DND-41 (cell line): ENCODE measurements around the gene IRF6.

Experiments
- ATAC-seq: fragments of 200-7000 bp; cut with Tn5 transposase; 3 replicates; pipeline ENCODE4 v1.9.1; 2021; ENCODE audit warnings: low read depth; ENCODE audit not compliant: insufficient read depth
- DNase-seq: peaks from one replicate; pipeline ENCODE4 v3.0.0-alpha.2; 2020
- H2AFZ ChIP-seq: 2 replicates; pipeline ENCODE4 v1.6.0; 2012; ENCODE audit warnings: low read depth, low read length
- H3K27ac ChIP-seq: 2 replicates; pipeline ENCODE4 v1.5.1; 2012; ENCODE audit warnings: low read length, inconsistent platforms
- H3K27me3 ChIP-seq: fragments of 200-600 bp; sonication (generic); 2 replicates; pipeline ENCODE4 v1.6.0; 2012; ENCODE audit warnings: low read length, mild to moderate bottlenecking, inconsistent platforms; ENCODE audit not compliant: insufficient read depth, poor library complexity
- H3K36me3 ChIP-seq: 2 replicates; pipeline ENCODE4 v1.5.1; 2012; ENCODE audit warnings: low read length, inconsistent platforms; ENCODE audit not compliant: insufficient read depth
- H3K4me1 ChIP-seq: 2 replicates; pipeline ENCODE4 v1.5.1; 2012; ENCODE audit warnings: mild to moderate bottlenecking, low read length; ENCODE audit not compliant: insufficient read depth
- H3K4me2 ChIP-seq: 2 replicates; pipeline ENCODE4 v1.6.0; 2012; ENCODE audit warnings: mild to moderate bottlenecking, moderate library complexity, low read length, inconsistent platforms; ENCODE audit not compliant: insufficient read depth
- H3K4me3 ChIP-seq, 2 experiments: fragments of 200-600 bp in 1 of 2; shearing (Covaris generic) in 1 of 2; 2 replicates each; pipeline ENCODE4 v1.5.1; 2012 to 2016; ENCODE audit warnings: inconsistent platforms in 2 of 2, low read length in 2 of 2, mild to moderate bottlenecking in 2 of 2, low read depth in 1 of 2, moderate library complexity in 1 of 2
- H3K79me2 ChIP-seq: 2 replicates; pipeline ENCODE4 v1.6.0; 2012; ENCODE audit warnings: low read length, inconsistent platforms; ENCODE audit not compliant: insufficient read depth
- H3K9ac ChIP-seq: 2 replicates; pipeline ENCODE4 v1.6.0; 2012; ENCODE audit warnings: low read depth, mild to moderate bottlenecking, inconsistent platforms, low read length, moderate library complexity
- H3K9me3 ChIP-seq: 2 replicates; pipeline ENCODE4 v1.5.1; 2012; ENCODE audit warnings: low read length, moderate library complexity, mild to moderate bottlenecking, inconsistent platforms; ENCODE audit not compliant: insufficient read depth, severe bottlenecking
- H4K20me1 ChIP-seq: 2 replicates; pipeline ENCODE4 v1.6.0; 2012; ENCODE audit warnings: low read length; ENCODE audit not compliant: insufficient read depth
- CTCF ChIP-seq: IDR thresholded peaks from 2 replicates; pipeline ENCODE4 v1.5.1; 2012; ENCODE audit warnings: borderline replicate concordance, low read length, moderate library complexity, mild to moderate bottlenecking; ENCODE audit not compliant: poor library complexity, severe bottlenecking; ENCODE audit errors: extremely low read depth
- EZH2 ChIP-seq: IDR thresholded peaks from 3 replicates; pipeline ENCODE4 v1.6.1; 2012; ENCODE audit warnings: borderline replicate concordance, low read depth, mild to moderate bottlenecking, moderate library complexity, low read length, inconsistent platforms; ENCODE audit not compliant: severe bottlenecking

Gene IRF6

GRCh38 chr1:209751627-209752231 is 54.2 kb downstream of the IRF6 start:
- H2AFZ ChIP-seq, result no peak overlapping the region
- no peak overlapping the region for H3K4me2 ChIP-seq

DNA sequence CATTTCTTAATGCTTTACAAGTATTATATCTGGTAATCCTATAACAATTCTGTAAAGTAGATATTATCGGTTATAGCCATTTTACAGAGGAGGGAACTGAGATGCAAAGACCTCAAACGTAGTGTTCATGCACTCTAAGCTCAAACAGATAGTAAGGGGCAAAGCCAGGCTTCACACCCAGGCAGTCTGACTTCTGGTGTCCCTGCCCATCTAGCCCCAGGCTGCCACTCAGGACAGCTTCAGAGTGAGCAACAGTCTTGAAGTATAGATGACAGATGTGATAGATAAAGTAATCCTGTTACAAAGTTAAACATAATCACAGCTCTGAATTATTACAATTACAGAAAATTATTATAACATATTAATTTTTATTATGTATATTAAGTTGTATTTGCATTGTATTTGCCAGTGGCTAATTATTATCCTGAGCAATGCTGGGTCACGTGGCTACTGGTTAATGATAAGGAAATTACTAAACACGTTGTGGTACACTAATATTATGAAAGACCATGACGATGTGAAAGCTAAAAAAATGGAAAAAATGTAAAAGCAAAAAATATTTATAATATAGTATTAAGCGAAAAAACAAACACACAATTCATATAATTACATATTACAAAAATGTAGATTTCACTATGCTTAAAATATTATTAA is 56.1 kb downstream of the IRF6 start:
- Histone ChIP-seq H3K4me1 (no peaks in the 10 kb centered on the region), H3K4me2 (no peak overlapping the region), H3K27me3 (no peaks in the 10 kb centered on the region), H3K36me3 (no peaks in the 10 kb centered on the region), H3K79me2 (no peaks in the 10 kb centered on the region), H3K9me3 (no peaks in the 10 kb centered on the region), H3K4me3 (no peak overlapping the region), H3K27ac (no peak overlapping the region), H4K20me1 (no peaks in the 10 kb centered on the region), H3K9ac (no peak overlapping the region), H2AFZ (no peak overlapping the region)
- TF ChIP-seq CTCF, result no peak
- DNase-seq (no peak), ATAC-seq (no peak)

More at GRCh38 chr1:209751627-209752231, 54.2 kb downstream of the IRF6 start:
- Histone ChIP-seq H3K27ac (no peak overlapping the region), H3K9ac (no peak overlapping the region), H4K20me1 (no peaks in the 10 kb centered on the region), H3K27me3 (no peaks in the 10 kb centered on the region), H3K9me3 (no peaks in the 10 kb centered on the region), H3K79me2 (peaks cover 6% of the 10 kb centered on the region), H3K4me3 (no peak overlapping the region), H3K4me1 (peaks cover 18% of the 10 kb centered on the region), H3K36me3 (no peaks in the 10 kb centered on the region; the same call in 1 of the 2 replicates)
- ATAC-seq (no peak), DNase-seq (no peak)
- no peak for TF ChIP-seq EZH2
- no peak for TF ChIP-seq CTCF

DNA sequence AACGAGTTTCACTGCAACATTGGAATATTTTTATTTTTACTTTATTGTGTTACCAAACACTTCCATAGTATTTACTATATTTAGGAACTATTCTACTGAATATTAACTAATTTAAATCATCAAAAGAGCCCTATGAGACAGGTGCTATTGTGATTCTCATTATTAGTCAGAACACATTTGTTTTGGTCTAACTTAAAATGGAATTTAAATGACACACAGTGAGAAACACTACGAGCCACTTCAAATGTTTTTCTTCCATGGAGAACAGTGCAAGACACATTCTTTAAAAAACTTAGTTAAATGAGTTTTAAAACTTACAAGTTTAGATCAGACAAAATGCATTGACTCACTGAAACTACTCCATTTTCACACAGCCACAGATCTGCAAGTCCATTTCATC is 56.7 kb downstream of the IRF6 start:
- ATAC-seq, result no peak
- Histone ChIP-seq H4K20me1 (no peaks in the 10 kb centered on the region), H3K4me1 (no peaks in the 10 kb centered on the region), H3K27ac (no peak overlapping the region), H3K36me3 (no peaks in the 10 kb centered on the region), H3K9ac (no peak overlapping the region), H3K9me3 (no peaks in the 10 kb centered on the region), H3K79me2 (no peaks in the 10 kb centered on the region), H3K27me3 (no peaks in the 10 kb centered on the region), H3K4me2 (no peak overlapping the region), H2AFZ (no peak overlapping the region), H3K4me3 (no peak overlapping the region)
- TF ChIP-seq EZH2 (no peak), CTCF (no peak)
- DNase-seq, result no peak
